GM12891 (cell line): ENCODE data around the gene ELFN1.

Source experiments
- DNase-seq: peaks from one replicate; pipeline ENCODE4 v3.0.0; 2011; ENCODE audit warnings: low spot score; ENCODE audit not compliant: insufficient read length
- FAIRE-seq: peaks from 2 replicates; lab custom pipeline; 2011; peaks lifted over from hg19 to GRCh38; lab: Jason Lieb, UNC
- PAX5 ChIP-seq: IDR thresholded peaks from 2 replicates; pipeline ENCODE4 v1.6.1; 2011; ENCODE audit warnings: low read length, moderate library complexity, mild to moderate bottlenecking; ENCODE audit not compliant: insufficient read depth, severe bottlenecking
- POLR2A ChIP-seq: IDR thresholded peaks from 2 replicates; pipeline ENCODE4 v1.6.1; 2011; ENCODE audit warnings: low read depth, low read length, control low read depth
- POLR2AphosphoS5 ChIP-seq: IDR thresholded peaks from 2 replicates; pipeline ENCODE4 v1.6.1; 2011; ENCODE audit warnings: low read depth, low read length, control low read depth
- POU2F2 ChIP-seq: IDR thresholded peaks from 2 replicates; pipeline ENCODE4 v1.6.1; 2011; ENCODE audit warnings: low read depth, mild to moderate bottlenecking, control low read depth, low read length, moderate library complexity
- SPI1 ChIP-seq: IDR thresholded peaks from 2 replicates; pipeline ENCODE4 v1.6.1; 2011; ENCODE audit warnings: low read depth, low read length, control low read depth
- TAF1 ChIP-seq: IDR thresholded peaks from 2 replicates; pipeline ENCODE4 v1.6.1; 2011; ENCODE audit warnings: low read depth, low read length, control low read depth

Gene ELFN1

DNA sequence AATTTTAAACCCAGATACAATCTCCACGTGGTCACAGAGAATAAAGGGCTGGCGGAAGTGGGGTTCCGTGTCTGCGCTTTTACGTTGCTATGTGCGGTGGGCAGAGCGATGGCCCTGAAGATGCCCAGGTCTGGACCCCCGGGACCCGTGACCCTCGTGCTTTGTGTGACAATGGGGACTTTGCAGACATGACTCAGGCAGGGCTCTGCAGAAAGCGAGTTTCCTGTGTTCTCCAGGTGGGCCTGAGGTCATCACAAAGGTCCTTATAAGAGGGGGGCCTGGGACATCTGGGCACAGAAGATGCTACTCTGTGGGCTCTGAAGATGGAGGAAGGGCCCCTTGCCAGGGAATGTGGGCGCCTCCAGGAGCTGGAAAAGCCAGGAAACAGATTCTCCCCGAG, 95.3 kb downstream of the ELFN1 start:
- DNase-seq (no peak), FAIRE-seq (no peak)
- TF ChIP-seq PAX5 (no peak), POU2F2 (no peak), TAF1 (no peak), POLR2A (no peak), POLR2AphosphoS5 (no peak), SPI1 (no peak)

DNA sequence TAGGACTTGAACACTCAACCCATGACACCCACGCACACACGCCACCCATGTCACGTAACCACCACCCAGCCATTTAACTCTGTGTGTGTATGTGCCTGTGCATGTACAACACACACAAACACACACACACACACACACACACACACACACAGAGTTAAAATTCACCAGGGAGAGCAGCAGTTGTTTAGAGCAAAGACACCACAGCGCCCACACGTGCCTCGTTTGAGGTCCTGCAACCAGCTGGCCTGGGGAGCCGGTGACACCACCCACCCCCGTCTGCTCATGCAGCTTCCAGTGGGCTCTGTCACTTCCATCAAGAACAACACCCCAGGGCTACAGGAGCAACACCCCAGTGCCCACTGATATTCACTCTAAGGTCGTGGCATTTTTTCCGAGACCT, 97.4 kb downstream of the ELFN1 start:
- FAIRE-seq (no peak), DNase-seq (no peak)
- TF ChIP-seq SPI1, result no peak
- TF ChIP-seq POLR2AphosphoS5, result no peak
- no peak for TF ChIP-seq POU2F2
- no peak for TF ChIP-seq TAF1
- TF ChIP-seq PAX5, result no peak
- no peak for TF ChIP-seq POLR2A

DNA sequence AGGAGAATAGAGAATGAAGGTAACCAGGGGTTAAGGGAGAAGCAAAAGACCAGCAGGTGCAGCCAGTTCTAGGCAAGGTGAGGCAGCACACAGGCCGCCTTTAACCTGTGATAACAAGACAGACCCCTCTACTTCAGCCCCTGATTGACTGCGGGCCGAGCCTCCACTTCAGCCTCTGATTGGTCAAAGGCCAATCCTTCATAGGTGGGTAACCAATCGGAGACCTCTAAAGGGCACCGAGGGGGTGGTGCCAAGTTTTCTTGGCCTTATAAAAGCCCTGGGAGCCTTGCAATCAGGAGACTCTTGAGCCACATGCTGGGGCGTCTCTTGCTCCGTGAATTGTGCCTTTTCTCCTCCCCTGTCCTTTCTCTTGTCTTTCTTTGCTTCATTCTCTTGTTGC, 98.8 kb downstream of the ELFN1 start:
- DNase-seq, result no peak
- FAIRE-seq, result no peak

DNA sequence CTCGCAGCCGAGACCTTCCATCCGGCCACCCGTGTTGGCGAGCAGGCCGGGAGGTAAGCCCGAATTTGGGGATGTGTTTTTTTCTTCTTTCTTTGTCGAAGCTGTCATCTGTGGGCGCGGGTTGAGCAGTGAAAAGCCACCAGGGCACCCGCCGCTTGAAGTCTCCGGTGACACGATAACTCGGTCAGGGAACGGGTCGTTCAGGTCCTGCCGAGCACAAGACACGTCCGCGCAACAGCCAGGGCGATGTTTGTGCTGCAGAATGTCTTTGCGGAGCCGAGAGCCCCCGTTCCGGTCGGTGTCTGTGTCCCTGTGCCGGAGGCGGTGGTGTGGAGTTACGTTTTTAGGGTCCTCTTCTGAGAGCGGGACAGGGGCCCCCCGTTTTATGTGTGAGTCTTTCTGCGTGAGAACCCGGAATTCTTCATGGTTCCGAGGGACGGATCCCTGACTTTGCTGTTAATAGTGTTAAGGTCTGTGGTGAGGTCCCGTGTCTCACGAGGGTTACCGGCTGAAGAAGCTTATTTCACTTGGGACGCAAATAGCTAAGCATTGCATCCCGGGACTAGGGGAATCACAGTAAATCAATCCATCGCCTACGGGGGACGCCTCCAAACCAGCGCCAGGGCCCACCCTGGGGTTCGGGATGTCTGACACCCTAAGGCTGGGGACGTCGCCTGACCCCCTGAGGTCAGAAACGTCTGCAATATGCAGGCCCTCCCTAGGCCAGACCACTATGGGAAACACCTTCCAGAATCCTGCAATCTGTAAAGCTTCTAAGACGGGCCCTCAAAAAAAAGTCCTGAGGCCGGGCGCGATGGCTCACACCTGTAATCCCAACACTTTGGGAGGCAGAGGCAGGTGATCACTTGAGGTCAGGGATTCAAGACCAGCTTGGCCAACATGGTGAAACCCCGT, 99.5 kb downstream of the ELFN1 start:
- DNase-seq (no peak), FAIRE-seq (no peak)
- TF ChIP-seq POLR2AphosphoS5 (no peak), SPI1 (no peak), POLR2A (no peak), POU2F2 (no peak), TAF1 (no peak), PAX5 (no peak)

More for the DNA sequence above, 98.8 kb downstream of the ELFN1 start:
- TF ChIP-seq PAX5, result no peak
- no peak for TF ChIP-seq POLR2A
- no peak for TF ChIP-seq POU2F2
- TF ChIP-seq SPI1, result no peak
- TF ChIP-seq POLR2AphosphoS5, result no peak
- no peak for TF ChIP-seq TAF1

DNA sequence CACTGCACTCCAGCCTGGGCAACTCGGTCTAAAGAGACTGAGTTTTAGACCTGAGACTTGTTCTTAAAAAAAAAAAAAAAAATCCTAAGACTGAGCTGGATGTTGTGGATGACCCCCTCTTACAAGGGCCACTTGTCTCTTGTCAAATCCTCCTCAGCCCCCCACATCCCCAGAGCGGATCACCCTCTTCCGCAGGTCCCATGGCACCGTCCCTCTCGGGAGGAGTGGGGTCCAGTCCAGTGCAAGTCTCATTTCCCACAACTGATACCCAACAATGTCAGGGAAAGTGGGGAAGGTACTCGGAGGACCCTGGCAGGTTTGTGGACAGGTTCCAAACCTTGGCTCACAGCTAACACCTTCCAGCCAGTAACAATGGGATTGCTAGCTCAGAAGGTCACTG, 100.3 kb downstream of the ELFN1 start:
- TF ChIP-seq POLR2AphosphoS5, result no peak
- TF ChIP-seq POU2F2, result no peak
- no peak for TF ChIP-seq SPI1
- no peak for DNase-seq
- no peak for FAIRE-seq

DNA sequence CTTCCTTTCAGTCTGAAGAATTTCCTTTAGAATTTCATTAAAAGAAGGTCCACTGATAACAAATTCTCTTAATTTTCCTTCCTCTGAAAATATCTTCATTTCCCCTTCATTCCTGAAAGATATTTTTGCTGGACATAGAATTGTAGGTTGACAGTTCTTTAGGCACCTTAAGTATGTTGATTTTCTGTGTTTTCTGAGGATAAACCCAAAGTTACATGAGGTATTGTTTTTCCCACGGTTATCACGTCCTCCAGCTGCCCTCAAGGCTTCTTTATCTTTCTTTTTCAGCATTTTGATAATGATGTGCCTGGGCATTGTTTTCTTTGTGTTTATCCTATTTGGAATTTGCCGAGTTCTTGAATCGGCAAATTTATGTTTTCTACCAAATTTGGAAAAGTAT, 105.3 kb downstream of the ELFN1 start:
- TF ChIP-seq SPI1 (no peak), POU2F2 (no peak), POLR2AphosphoS5 (no peak), TAF1 (no peak), POLR2A (no peak), PAX5 (no peak)
- no peak for DNase-seq
- FAIRE-seq, result no peak

DNA sequence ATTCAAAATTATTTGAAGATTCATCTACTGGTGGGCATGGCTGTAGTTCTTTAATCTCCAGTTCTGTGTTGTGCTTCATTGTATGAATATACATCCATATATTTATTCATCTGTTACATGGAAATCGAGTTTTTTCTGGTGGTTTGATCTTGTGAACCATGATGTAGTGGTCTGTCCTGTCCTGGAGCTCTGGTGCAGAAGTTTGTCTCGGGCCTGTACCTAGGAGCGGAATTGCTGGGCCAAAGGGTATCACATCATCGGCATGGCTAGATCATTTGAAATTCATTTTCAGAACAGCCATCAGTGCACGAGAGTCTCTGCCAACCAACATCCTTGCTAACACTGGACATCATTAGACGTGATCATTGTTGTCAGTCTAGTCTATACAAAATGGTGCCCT, 107.0 kb downstream of the ELFN1 start:
- no peak for FAIRE-seq

DNA sequence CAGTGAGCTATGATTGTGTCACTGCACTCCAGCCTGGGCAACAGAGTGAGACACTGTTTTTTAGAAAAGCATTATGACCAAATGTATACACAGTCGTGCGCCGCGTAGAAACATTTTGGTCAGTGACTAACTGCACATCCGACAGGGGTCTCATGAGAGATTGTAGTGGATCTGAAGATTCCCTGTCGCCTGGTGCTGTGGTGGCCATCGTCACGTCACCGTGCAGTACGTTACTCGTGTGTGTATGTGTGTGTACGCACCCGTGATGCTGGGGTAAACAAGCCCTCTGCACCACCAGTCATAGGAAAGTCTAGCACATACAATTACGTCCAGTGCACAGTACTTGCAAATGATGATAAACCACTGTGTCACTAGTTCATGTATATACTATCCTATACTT, 109.4 kb downstream of the ELFN1 start:
- TF ChIP-seq PAX5 (no peak), POLR2A (no peak), POLR2AphosphoS5 (no peak), SPI1 (no peak), TAF1 (no peak), POU2F2 (no peak)
- FAIRE-seq (no peak), DNase-seq (no peak)

More for the DNA sequence above, 107.0 kb downstream of the ELFN1 start:
- no peak for TF ChIP-seq PAX5
- TF ChIP-seq POLR2AphosphoS5, result no peak
- no peak for TF ChIP-seq POU2F2
- TF ChIP-seq TAF1, result no peak
- TF ChIP-seq POLR2A, result no peak
- no peak for TF ChIP-seq SPI1
- DNase-seq, result no peak

DNA sequence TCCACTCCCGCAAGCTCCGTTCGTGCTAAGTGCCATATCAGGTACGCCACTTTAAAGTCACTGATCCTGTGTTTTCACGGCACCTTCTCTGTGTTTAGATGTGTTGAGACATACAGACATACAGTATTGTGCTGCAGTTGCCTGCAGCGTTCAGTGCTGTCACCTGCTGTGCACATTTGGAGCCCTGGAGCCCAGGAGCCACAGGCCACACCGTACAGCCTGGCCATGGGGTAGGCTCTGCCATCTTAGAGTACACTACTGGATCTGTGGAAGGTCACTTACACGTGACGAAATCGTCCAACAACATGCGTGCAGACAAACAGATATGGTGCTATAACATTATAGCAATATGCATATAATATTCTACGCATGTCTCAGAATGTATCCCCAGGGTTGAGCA, 111.3 kb downstream of the ELFN1 start:
- DNase-seq, result no peak
- TF ChIP-seq POLR2A (no peak), PAX5 (no peak), TAF1 (no peak), POLR2AphosphoS5 (no peak), POU2F2 (no peak), SPI1 (no peak)
- no peak for FAIRE-seq

DNA sequence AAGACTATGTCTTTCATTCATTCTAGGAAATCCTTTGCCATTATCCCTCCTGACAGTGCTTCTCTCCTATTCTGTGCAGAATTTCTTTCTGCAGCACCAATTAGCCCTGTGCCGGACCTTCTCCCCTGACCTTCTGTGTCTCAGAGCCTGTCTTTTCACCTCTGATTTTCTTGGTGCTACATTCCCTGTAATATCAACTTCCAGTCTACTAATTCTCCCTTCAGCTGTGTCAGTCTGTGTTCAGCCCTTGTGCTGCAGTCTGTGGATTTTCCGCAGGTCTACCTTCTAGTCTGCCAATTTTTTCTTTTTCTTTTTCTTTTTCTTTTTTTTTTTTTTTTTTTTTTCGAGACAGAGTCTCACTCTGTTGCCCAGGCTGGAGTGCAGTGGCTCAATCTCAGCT, 115.8 kb downstream of the ELFN1 start:
- FAIRE-seq (no peak), DNase-seq (no peak)
- no peak for TF ChIP-seq POU2F2
- TF ChIP-seq POLR2A, result no peak
- no peak for TF ChIP-seq POLR2AphosphoS5
- no peak for TF ChIP-seq TAF1
- no peak for TF ChIP-seq PAX5
- no peak for TF ChIP-seq SPI1
